ENCODE results near the gene TNNT1. TPM values are rescaled to one million over a fixed set of nuclear protein-coding genes. Genes with fewer than 3 reads are reported as not detected.

Gene TNNT1
- total RNA-seq, 2 donors from 2014 or later: 22.9 to 66.7 TPM

- Histone ChIP-seq H3K4me1 (ENCODE audit: control insufficient read depth, insufficient read depth, low read length) (no peaks in the 10 kb centered on the region), H3K27me3 (ENCODE audit: control insufficient read depth, insufficient read depth, low read length, poor library complexity, severe bottlenecking) (no peaks in the 10 kb centered on the region), H3K27ac (ENCODE audit: low read depth, low read length) (no peak overlapping the region), H3K36me3 (ENCODE audit: control insufficient read depth, insufficient read depth, low read length) (no peaks in the 10 kb centered on the region), H3K9me3 (ENCODE audit: control insufficient read depth, low read length) (no peaks in the 10 kb centered on the region), H3K9ac (ENCODE audit: extremely low read depth, low read length, poor library complexity, severe bottlenecking) (no peak overlapping the region), H3K4me3 (ENCODE audit: low read length) (no peak overlapping the region)
- DNase-seq: no peak
- H3K27me3 Mint-ChIP-seq (ENCODE audit: insufficient read depth): peaks cover 42% of the 10 kb centered on the region
- H3K9me3 Mint-ChIP-seq: no peaks in the 10 kb centered on the region
- no peaks in the 10 kb centered on the region for H3K36me3 Mint-ChIP-seq (ENCODE audit: low read depth)
- WGBS, 2 experiments (ENCODE audit: insufficient coverage in 1 of 2, insufficient read length in 1 of 2): 61 to 85% methylated on average over 4 to 8 of the region's 8 CpGs
- no peak overlapping the region for H3K4me3 Mint-ChIP-seq
- TF ChIP-seq CTCF (conservative IDR thresholded peaks at IDR 0.05): no peak
- H3K27ac Mint-ChIP-seq: no peak overlapping the region
- no peaks in the 10 kb centered on the region for H3K4me1 Mint-ChIP-seq
Observed at GRCh38 chr19:55188625-55189024, 39.6 kb upstream of the TNNT1 start.

- no peaks in the 10 kb centered on the region for H3K4me1 ChIP-seq (ENCODE audit: control insufficient read depth, insufficient read depth, low read length)
- 85 to 89% methylated on average over 12 of the region's 12 CpGs for WGBS, 2 experiments (ENCODE audit: insufficient coverage in 1 of 2, insufficient read length in 1 of 2)
- TF ChIP-seq CTCF (conservative IDR thresholded peaks at IDR 0.05): no peak
- DNase-seq: no peak
- Mint-ChIP-seq H3K4me1 (no peaks in the 10 kb centered on the region), H3K9me3 (no peaks in the 10 kb centered on the region), H3K27ac (no peak overlapping the region), H3K27me3 (ENCODE audit: insufficient read depth) (peaks cover 56% of the 10 kb centered on the region), H3K36me3 (ENCODE audit: low read depth) (no peaks in the 10 kb centered on the region), H3K4me3 (no peak overlapping the region)
- no peak overlapping the region for H3K9ac ChIP-seq (ENCODE audit: extremely low read depth, low read length, poor library complexity, severe bottlenecking)
- H3K4me3 ChIP-seq (ENCODE audit: low read length): no peak overlapping the region
- H3K9me3 ChIP-seq (ENCODE audit: control insufficient read depth, low read length): no peaks in the 10 kb centered on the region
- H3K27me3 ChIP-seq (ENCODE audit: control insufficient read depth, insufficient read depth, low read length, poor library complexity, severe bottlenecking): peaks cover 17% of the 10 kb centered on the region
- no peaks in the 10 kb centered on the region for H3K36me3 ChIP-seq (ENCODE audit: control insufficient read depth, insufficient read depth, low read length)
- no peak overlapping the region for H3K27ac ChIP-seq (ENCODE audit: low read depth, low read length)
Observed at GRCh38 chr19:55186080-55186479, 37.1 kb upstream of the TNNT1 start.

- Mint-ChIP-seq H3K27me3 (ENCODE audit: insufficient read depth) (peaks cover 87% of the 10 kb centered on the region), H3K36me3 (ENCODE audit: low read depth) (no peaks in the 10 kb centered on the region), H3K27ac (no peak overlapping the region), H3K4me1 (peaks cover 3% of the 10 kb centered on the region), H3K9me3 (no peaks in the 10 kb centered on the region), H3K4me3 (no peak overlapping the region)
- H3K36me3 ChIP-seq (ENCODE audit: control insufficient read depth, insufficient read depth, low read length): no peaks in the 10 kb centered on the region
- TF ChIP-seq CTCF (conservative IDR thresholded peaks at IDR 0.05): no peak
- H3K4me3 ChIP-seq (ENCODE audit: low read length): no peak overlapping the region
- no peak overlapping the region for H3K9ac ChIP-seq (ENCODE audit: extremely low read depth, low read length, poor library complexity, severe bottlenecking)
- H3K4me1 ChIP-seq (ENCODE audit: control insufficient read depth, insufficient read depth, low read length): no peaks in the 10 kb centered on the region
- 77% methylated on average over 14 to 20 of the region's 20 CpGs for WGBS, 2 experiments (ENCODE audit: insufficient coverage in 1 of 2, insufficient read length in 1 of 2)
- peaks cover 58% of the 10 kb centered on the region for H3K27me3 ChIP-seq (ENCODE audit: control insufficient read depth, insufficient read depth, low read length, poor library complexity, severe bottlenecking)
- DNase-seq: no peak
- H3K9me3 ChIP-seq (ENCODE audit: control insufficient read depth, low read length): no peaks in the 10 kb centered on the region
- no peak overlapping the region for H3K27ac ChIP-seq (ENCODE audit: low read depth, low read length)
Observed at GRCh38 chr19:55181740-55182139, 32.7 kb upstream of the TNNT1 start.

All from endodermal cell (in vitro differentiated cells).